NCI-H2227 (cell line): ENCODE results near the gene WFDC1.

Experiments used
- DNase-seq: peaks from one replicate; lab custom pipeline; 2025; ENCODE audit not compliant: unreplicated experiment; lab: John Stamatoyannopoulos, UW

WFDC1 gene

GRCh38 chr16:84370723-84371552 is 76.3 kb downstream of the WFDC1 start:
- no peak for DNase-seq

GRCh38 chr16:84371553-84371865 is 76.8 kb downstream of the WFDC1 start:
- DNase-seq = no peak

- DNase-seq = no peak
Observed at GRCh38 chr16:84373907-84374489, 79.3 kb downstream of the WFDC1 start.

- DNase-seq = no peak
Observed at GRCh38 chr16:84378099-84378498, 83.4 kb downstream of the WFDC1 start.

GRCh38 chr16:84378567-84378966 is 83.9 kb downstream of the WFDC1 start:
- DNase-seq = no peak

- no peak for DNase-seq
Observed at GRCh38 chr16:84379008-84379708, 84.5 kb downstream of the WFDC1 start.
